ENCODE data around the gene KIAA1958. TPM values are rescaled to one million over a fixed set of nuclear protein-coding genes. Genes with fewer than 3 reads are reported as not detected.
"Not testable (repeated sequence)": the region's sequence is repeated elsewhere in the genome, so short reads cannot be mapped to it uniquely, and the experiment has no call there.

KIAA1958 gene
- total RNA-seq, 1 donor from 2014 or later, result 12.0 TPM

- Mint-ChIP-seq H3K27me3 (ENCODE audit: low read depth, unreplicated experiment) (no peaks in the 10 kb centered on the region), H3K36me3 (ENCODE audit: low read depth, unreplicated experiment) (no peaks in the 10 kb centered on the region), H3K27ac (ENCODE audit: unreplicated experiment) (no peak overlapping the region), H3K4me1 (ENCODE audit: low read depth, unreplicated experiment) (peaks cover 7% of the 10 kb centered on the region), H3K4me3 (ENCODE audit: unreplicated experiment) (no peak overlapping the region), H3K9me3 (ENCODE audit: unreplicated experiment) (no peaks in the 10 kb centered on the region)
- Histone ChIP-seq H3K9ac (ENCODE audit: low read length) (no peak overlapping the region), H3K4me2 (ENCODE audit: low read length) (no peak overlapping the region), H3K4me1 (ENCODE audit: insufficient read depth, low read length) (no peaks in the 10 kb centered on the region), H4K20me1 (ENCODE audit: insufficient read depth, low read length) (peaks cover 3% of the 10 kb centered on the region), H3K27ac (ENCODE audit: low read depth, low read length) (no peak overlapping the region), H3K79me2 (ENCODE audit: insufficient read depth, low read length) (no peaks in the 10 kb centered on the region), H3K27me3 (ENCODE audit: insufficient read depth, low read length) (no peaks in the 10 kb centered on the region), H3K36me3 (ENCODE audit: insufficient read depth, low read length) (no peaks in the 10 kb centered on the region), H2AFZ (ENCODE audit: low read depth, low read length) (no peak overlapping the region), H3K4me3 (ENCODE audit: insufficient read depth, low read depth, low read length) (no peak overlapping the region), H3K9me3 (ENCODE audit: insufficient read depth, low read depth, low read length) (no peaks in the 10 kb centered on the region)
- DNase-seq (ENCODE audit: low read depth) (no peak), FAIRE-seq (no peak)
- TF ChIP-seq EZH2 (IDR thresholded peaks at IDR 0.05; ENCODE audit: insufficient read depth, low read length) (no peak), CTCF (IDR thresholded peaks at IDR 0.05; ENCODE audit: insufficient read depth, low read depth, low read length) (no peak)
These were observed 95.0 kb downstream of the KIAA1958 start for GRCh38 chr9:112581469-112582176.

- Mint-ChIP-seq H3K27ac (ENCODE audit: unreplicated experiment) (no peak overlapping the region), H3K36me3 (ENCODE audit: low read depth, unreplicated experiment) (no peaks in the 10 kb centered on the region), H3K27me3 (ENCODE audit: low read depth, unreplicated experiment) (no peaks in the 10 kb centered on the region), H3K4me3 (ENCODE audit: unreplicated experiment) (no peak overlapping the region), H3K9me3 (ENCODE audit: unreplicated experiment) (no peaks in the 10 kb centered on the region), H3K4me1 (ENCODE audit: low read depth, unreplicated experiment) (peaks cover 10% of the 10 kb centered on the region)
- Histone ChIP-seq H3K9ac (ENCODE audit: low read length) (no peak overlapping the region), H3K27me3 (ENCODE audit: insufficient read depth, low read length) (no peaks in the 10 kb centered on the region), H3K4me3 (ENCODE audit: insufficient read depth, low read depth, low read length) (no peak overlapping the region), H3K4me2 (ENCODE audit: low read length) (no peak overlapping the region), H3K4me1 (ENCODE audit: insufficient read depth, low read length) (no peaks in the 10 kb centered on the region), H4K20me1 (ENCODE audit: insufficient read depth, low read length) (peaks cover 3% of the 10 kb centered on the region), H3K27ac (ENCODE audit: low read depth, low read length) (no peak overlapping the region), H3K9me3 (ENCODE audit: insufficient read depth, low read depth, low read length) (no peaks in the 10 kb centered on the region), H3K36me3 (ENCODE audit: insufficient read depth, low read length) (no peaks in the 10 kb centered on the region), H3K79me2 (ENCODE audit: insufficient read depth, low read length) (no peaks in the 10 kb centered on the region), H2AFZ (ENCODE audit: low read depth, low read length) (no peak overlapping the region)
- FAIRE-seq, result no peak
- no peak for DNase-seq (ENCODE audit: low read depth)
- TF ChIP-seq EZH2 (IDR thresholded peaks at IDR 0.05; ENCODE audit: insufficient read depth, low read length), result no peak
These were observed 96.0 kb downstream of the KIAA1958 start for GRCh38 chr9:112582371-112583262.

GRCh38 chr9:112586599-112587155, 100.0 kb downstream of the KIAA1958 start:
- H3K27me3 Mint-ChIP-seq (ENCODE audit: low read depth, unreplicated experiment), result no peaks in the 10 kb centered on the region
- FAIRE-seq, result no peak
- peak; percentile 61 for DNase-seq (ENCODE audit: low read depth)
- H4K20me1 ChIP-seq (ENCODE audit: insufficient read depth, low read length), result no peaks in the 10 kb centered on the region
- no peak overlapping the region for H3K4me3 ChIP-seq (ENCODE audit: insufficient read depth, low read depth, low read length)
- no peaks in the 10 kb centered on the region for H3K27me3 ChIP-seq (ENCODE audit: insufficient read depth, low read length)
- no peak overlapping the region for H3K27ac ChIP-seq (ENCODE audit: low read depth, low read length)
- no peak overlapping the region for H2AFZ ChIP-seq (ENCODE audit: low read depth, low read length)
- no peaks in the 10 kb centered on the region for H3K9me3 Mint-ChIP-seq (ENCODE audit: unreplicated experiment)
- no peaks in the 10 kb centered on the region for H3K36me3 Mint-ChIP-seq (ENCODE audit: low read depth, unreplicated experiment)
- no peaks in the 10 kb centered on the region for H3K9me3 ChIP-seq (ENCODE audit: insufficient read depth, low read depth, low read length)
- no peaks in the 10 kb centered on the region for H3K79me2 ChIP-seq (ENCODE audit: insufficient read depth, low read length)
- no peaks in the 10 kb centered on the region for H3K36me3 ChIP-seq (ENCODE audit: insufficient read depth, low read length)
- H3K27ac Mint-ChIP-seq (ENCODE audit: unreplicated experiment), result no peak overlapping the region
- peaks cover 10% of the 10 kb centered on the region for H3K4me1 Mint-ChIP-seq (ENCODE audit: low read depth, unreplicated experiment)
- H3K4me2 ChIP-seq (ENCODE audit: low read length), result no peak overlapping the region
- no peak overlapping the region for H3K4me3 Mint-ChIP-seq (ENCODE audit: unreplicated experiment)
- no peak overlapping the region for H3K9ac ChIP-seq (ENCODE audit: low read length)
- no peaks in the 10 kb centered on the region for H3K4me1 ChIP-seq (ENCODE audit: insufficient read depth, low read length)
- TF ChIP-seq CTCF (IDR thresholded peaks at IDR 0.05; ENCODE audit: insufficient read depth, low read depth, low read length) (no peak), EZH2 (IDR thresholded peaks at IDR 0.05; ENCODE audit: insufficient read depth, low read length) (no peak)

GRCh38 chr9:112591875-112592274, 105.2 kb downstream of the KIAA1958 start:
- not testable (repeated sequence) for H3K4me3 Mint-ChIP-seq (ENCODE audit: unreplicated experiment); H3K27me3 ChIP-seq (ENCODE audit: insufficient read depth, low read length); H2AFZ ChIP-seq (ENCODE audit: low read depth, low read length); H3K27ac Mint-ChIP-seq (ENCODE audit: unreplicated experiment); H3K27ac ChIP-seq (ENCODE audit: low read depth, low read length); H3K9me3 ChIP-seq (ENCODE audit: insufficient read depth, low read depth, low read length); H3K4me2 ChIP-seq (ENCODE audit: low read length); DNase-seq (ENCODE audit: low read depth); H3K4me3 ChIP-seq (ENCODE audit: insufficient read depth, low read depth, low read length); H3K9ac ChIP-seq (ENCODE audit: low read length); FAIRE-seq; H4K20me1 ChIP-seq (ENCODE audit: insufficient read depth, low read length); H3K4me1 ChIP-seq (ENCODE audit: insufficient read depth, low read length); H3K27me3 Mint-ChIP-seq (ENCODE audit: low read depth, unreplicated experiment); H3K36me3 ChIP-seq (ENCODE audit: insufficient read depth, low read length); H3K79me2 ChIP-seq (ENCODE audit: insufficient read depth, low read length); H3K4me1 Mint-ChIP-seq (ENCODE audit: low read depth, unreplicated experiment); H3K36me3 Mint-ChIP-seq (ENCODE audit: low read depth, unreplicated experiment); H3K9me3 Mint-ChIP-seq (ENCODE audit: unreplicated experiment)

All from astrocyte (in vitro differentiated cells and primary cell).